ENCODE results near the gene NTMT1. TPM values are rescaled to one million over a fixed set of nuclear protein-coding genes. Genes with fewer than 3 reads are reported as not detected.

The NTMT1 gene
- total RNA-seq, 4 donors from 2014 or later, result 7.0 to 26.0 (median 16.9) TPM

DNA sequence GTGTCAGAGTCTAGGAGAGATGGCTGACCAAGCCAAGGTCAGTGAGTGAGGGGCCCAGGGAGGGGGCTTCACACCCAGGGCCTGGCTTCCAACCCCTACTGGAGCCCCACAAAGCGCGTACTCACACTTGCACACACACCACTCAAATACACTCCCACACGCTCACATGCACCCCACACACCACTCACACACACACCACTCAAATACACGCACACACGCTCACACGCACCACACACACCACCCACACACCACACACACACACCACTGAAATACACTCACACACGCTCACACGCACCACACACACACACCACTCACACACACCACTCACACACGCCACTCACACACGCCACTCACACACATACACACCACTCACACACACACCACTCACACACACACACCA lies 21.7 kb downstream of the NTMT1 start:
- TF ChIP-seq, protein P1, sequence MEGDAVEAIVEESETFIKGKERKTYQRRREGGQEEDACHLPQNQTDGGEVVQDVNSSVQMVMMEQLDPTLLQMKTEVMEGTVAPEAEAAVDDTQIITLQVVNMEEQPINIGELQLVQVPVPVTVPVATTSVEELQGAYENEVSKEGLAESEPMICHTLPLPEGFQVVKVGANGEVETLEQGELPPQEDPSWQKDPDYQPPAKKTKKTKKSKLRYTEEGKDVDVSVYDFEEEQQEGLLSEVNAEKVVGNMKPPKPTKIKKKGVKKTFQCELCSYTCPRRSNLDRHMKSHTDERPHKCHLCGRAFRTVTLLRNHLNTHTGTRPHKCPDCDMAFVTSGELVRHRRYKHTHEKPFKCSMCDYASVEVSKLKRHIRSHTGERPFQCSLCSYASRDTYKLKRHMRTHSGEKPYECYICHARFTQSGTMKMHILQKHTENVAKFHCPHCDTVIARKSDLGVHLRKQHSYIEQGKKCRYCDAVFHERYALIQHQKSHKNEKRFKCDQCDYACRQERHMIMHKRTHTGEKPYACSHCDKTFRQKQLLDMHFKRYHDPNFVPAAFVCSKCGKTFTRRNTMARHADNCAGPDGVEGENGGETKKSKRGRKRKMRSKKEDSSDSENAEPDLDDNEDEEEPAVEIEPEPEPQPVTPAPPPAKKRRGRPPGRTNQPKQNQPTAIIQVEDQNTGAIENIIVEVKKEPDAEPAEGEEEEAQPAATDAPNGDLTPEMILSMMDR (IDR thresholded peaks at IDR 0.05; ENCODE audit: low read depth), result no peak

DNA sequence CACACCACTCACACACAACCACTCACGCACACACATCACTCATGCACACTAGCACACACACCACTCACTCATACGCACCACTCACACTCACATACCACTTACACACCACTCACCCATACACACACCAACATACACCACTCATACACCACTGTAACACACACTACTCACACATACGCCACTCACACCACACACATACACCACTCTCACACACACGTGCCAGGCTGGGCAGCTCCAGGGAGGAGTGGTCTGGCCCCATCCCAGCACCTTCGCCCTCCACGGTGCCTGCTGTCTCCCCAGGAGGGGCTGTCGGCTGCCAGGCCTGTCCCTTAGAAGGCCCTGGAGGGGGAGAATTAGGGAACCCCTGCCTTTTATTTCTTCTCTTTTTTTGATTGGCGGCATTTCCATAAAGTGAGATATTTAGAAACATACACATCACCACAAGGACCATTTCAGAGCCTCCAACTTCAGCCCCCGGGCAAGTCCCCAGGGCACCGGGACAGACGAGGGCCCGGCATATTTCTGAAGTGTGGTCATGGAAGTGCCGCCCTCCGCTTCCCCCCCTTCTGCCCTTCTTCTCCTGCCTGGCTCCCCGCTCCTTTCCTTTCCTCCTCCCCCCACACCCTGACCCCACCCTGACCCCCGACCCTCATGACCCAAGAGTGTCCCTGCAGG lies 22.3 kb downstream of the NTMT1 start:
- TF ChIP-seq, protein P1 (IDR thresholded peaks at IDR 0.05; ENCODE audit: low read depth), result no peak

- TF ChIP-seq, protein P1 (IDR thresholded peaks at IDR 0.05; ENCODE audit: low read depth), result no peak
Measured at GRCh38 chr9:129648764-129649115, 22.8 kb downstream of the NTMT1 start.

- TF ChIP-seq, protein P1 (IDR thresholded peaks at IDR 0.05; ENCODE audit: low read depth), result no peak
Measured at GRCh38 chr9:129649726-129650679, 24.0 kb downstream of the NTMT1 start.

DNA sequence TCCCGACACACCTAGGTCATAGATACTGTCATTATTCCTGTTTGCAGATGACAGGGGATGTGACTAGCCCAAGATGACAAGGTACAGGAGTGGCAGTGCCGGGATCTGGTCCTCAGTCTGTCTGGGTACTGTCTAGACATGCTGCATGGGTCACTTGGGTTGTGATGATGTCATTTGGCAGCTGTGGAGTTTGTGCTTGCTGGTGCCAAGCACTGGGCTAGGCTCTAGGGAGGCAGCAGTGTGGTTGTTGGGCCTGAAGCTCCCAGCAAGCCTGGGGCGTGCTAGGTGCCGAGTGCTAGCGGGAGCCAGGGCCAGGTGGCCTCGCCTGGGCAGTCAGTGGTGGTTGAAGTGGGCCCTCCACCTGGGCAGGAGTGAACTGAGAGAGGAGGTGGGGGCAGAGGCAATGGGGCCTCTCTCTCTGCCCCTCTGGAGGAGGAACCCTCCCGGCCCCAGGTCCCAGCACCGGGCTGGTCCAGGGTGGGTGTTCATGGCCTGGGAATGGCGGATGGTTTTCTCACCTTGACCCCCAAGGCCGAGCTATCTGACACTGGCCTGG lies 24.8 kb downstream of the NTMT1 start:
- TF ChIP-seq, protein P1 (IDR thresholded peaks at IDR 0.05; ENCODE audit: low read depth), result no peak

- TF ChIP-seq, protein P1 (IDR thresholded peaks at IDR 0.05; ENCODE audit: low read depth), result no peak
Measured at GRCh38 chr9:129653823-129654553, 28.0 kb downstream of the NTMT1 start.

All from subcutaneous adipose tissue (tissue), 4 donors.